Tibial nerve (tissue), 3 donors: ENCODE data around the gene ZBTB17.

Experiments
- CTCF ChIP-seq, 5 experiments: fragments of 200-600 bp in 3 of 5; fragments of 450-650 bp in 2 of 5; sonication (generic) in 3 of 5; IDR thresholded peaks; one replicate each; pipeline ENCODE4 v1.5.1; 2016 to 2019; ENCODE audit warnings: antibody characterized with exemption in 5 of 5, mild to moderate bottlenecking in 3 of 5, moderate library complexity in 2 of 5
- POLR2A ChIP-seq, 2 donors: fragments of 450-650 bp; IDR thresholded peaks; one replicate each; pipeline ENCODE4 v1.6.1; 2017; ENCODE audit warnings: antibody characterized with exemption in 2 of 2, mild to moderate bottlenecking in 2 of 2, moderate library complexity in 2 of 2

DNA sequence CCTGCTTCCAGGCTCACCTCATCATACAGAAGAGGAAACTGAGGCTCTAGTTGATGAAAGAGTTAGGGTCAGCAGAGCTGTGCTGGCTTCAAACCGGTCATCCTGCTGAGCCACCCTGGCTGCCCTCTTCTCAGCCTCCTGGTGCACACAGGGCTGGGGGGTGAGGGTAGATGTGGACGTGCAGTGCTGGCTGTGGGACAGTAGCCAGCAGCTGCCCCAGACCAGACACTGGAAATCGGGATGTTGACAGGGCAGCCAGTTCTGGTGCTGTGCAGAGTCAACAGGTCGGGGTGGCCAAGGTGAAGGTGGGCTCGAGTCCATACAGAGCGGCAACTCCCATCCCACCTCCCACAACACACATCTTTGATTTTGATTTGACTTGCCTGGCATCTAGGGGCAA, 44.4 kb upstream of the ZBTB17 start:
- TF ChIP-seq CTCF (IDR thresholded peaks at IDR 0.05) (no peak), POLR2A (IDR thresholded peaks at IDR 0.05) (no peak)
